ENCODE measurements around the gene CCDC15.

GRCh38 chr11:124970925-124971324 is 16.9 kb downstream of the CCDC15 start:
- TF ChIP-seq POLR2A (IDR thresholded peaks at IDR 0.05) (no peak), CTCF (IDR thresholded peaks at IDR 0.05 in 4 of 5, conservative IDR thresholded peaks at IDR 0.05 in 1 of 5) (no peak)
